ENCODE measurements around the gene S100G. TPM values are rescaled to one million over a fixed set of nuclear protein-coding genes. Genes with fewer than 3 reads are reported as not detected.
"Not testable (repeated sequence)": the region's sequence is repeated elsewhere in the genome, so short reads cannot be mapped to it uniquely, and the experiment has no call there.

The S100G gene, protein sequence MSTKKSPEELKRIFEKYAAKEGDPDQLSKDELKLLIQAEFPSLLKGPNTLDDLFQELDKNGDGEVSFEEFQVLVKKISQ
- not detected for polyA plus RNA-seq (ENCODE audit: insufficient read length in 3 of 3)
- long read RNA-seq, donor 1 = 0 reads
- long read RNA-seq, donor 2 = 0 reads
- long read RNA-seq, donor 3 = 0 reads
- long read RNA-seq, donor 4 = 0 reads
- long read RNA-seq, donor 5 = 0 reads
- long read RNA-seq, donor 6 = 0 reads
- long read RNA-seq, donor 7 = 0 reads
- long read RNA-seq, donor 8 = 0 reads
- long read RNA-seq, donor 9 = 0 reads
- long read RNA-seq, donor 10 = 0 reads
- long read RNA-seq, donor 11 = 0 reads
- long read RNA-seq, donor 12 = 0 reads
- long read RNA-seq, donor 13 = 0 reads
- long read RNA-seq, donor 14 = 0 reads
- long read RNA-seq, donor 15, partial matches to known transcripts = 0 of 3 reads
- long read RNA-seq, donor 15, other reads (novel, unspliced or antisense) = 0 of 3 reads
- long read RNA-seq, donor 16 = 0 reads

DNA sequence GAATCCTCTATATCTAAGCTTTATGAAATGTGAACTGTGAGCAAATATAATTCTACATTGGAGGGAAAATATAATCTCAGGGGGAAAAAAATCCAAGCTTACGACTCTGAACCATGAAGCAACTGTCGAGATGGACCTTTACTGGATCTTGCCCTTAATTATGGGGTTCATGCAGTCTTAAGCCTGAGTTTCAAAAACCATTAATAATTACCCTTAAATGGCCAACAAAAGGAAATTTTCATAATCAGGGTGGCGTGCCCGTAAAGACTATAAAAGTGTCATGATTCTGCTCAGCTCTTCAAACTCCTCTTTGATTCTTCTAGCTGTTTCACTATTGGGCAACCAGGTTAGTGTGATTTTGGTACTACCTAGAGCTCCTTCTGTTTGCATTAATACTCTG lies at the start of gene S100G:
Gene S100G (plus strand): TSS at position 301 of the 400 bp plus-strand sequence. CDS start 849 bp downstream, outside the sequence.
- no peak for DNase-seq

DNA sequence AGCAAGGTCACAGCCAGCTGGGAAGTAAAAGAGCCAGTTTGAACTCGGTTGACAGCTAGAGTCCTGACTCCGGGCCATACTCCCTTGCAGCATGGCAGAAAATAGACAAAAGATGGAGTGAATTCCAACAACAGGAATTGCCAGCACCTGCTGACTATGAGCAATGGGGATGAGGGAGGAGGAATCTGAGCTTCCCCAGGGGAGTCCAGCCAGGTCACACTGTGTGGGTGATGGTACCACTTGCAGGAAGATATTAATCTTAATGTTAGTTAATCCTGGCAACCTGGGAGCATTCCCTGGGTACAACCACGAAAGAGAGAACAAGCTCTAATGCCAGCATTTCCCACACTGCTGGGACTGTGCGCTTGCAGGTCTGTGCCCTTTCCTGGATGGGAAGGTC lies 48.1 kb upstream of the S100G start:
- DNase-seq = no peak

DNA sequence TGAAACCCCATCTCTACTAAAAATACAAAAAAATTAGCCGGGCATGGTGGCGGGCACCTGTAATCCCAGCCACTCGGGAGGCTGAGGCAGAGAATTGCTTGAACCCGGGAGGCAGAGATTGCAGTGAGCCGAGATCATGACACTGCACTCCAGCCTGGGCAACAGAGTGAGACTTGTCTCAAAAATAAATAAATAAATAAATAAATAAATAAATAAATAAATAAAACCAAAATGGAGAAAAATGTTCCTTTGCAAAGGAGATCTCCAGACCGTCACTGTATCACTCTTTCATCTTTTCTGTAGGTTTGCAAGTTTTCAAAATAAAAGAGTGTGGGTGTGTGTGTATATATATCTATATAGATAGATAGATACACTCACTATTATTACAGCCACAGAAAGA lies 46.7 kb upstream of the S100G start:
- not testable (repeated sequence) for DNase-seq

DNA sequence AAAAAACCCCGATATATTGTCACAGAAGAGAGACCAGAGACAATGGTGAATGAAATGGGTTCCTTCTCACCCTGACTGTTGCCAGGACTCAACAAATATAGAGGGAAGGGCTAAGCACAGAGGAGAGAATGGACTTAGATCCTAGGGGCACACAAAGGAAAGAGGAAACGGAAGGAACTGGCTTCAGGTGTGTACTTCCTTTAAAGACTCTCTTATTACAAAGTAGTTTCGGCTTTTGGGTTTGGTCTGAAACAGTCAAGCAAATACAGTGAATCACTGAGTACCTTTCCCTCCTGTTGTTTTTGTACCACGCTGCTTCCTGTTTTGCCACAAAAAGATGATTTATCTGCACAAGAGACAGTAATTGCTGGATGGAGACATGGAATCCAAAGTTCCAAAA lies 46.1 kb upstream of the S100G start:
- no peak for DNase-seq

DNA sequence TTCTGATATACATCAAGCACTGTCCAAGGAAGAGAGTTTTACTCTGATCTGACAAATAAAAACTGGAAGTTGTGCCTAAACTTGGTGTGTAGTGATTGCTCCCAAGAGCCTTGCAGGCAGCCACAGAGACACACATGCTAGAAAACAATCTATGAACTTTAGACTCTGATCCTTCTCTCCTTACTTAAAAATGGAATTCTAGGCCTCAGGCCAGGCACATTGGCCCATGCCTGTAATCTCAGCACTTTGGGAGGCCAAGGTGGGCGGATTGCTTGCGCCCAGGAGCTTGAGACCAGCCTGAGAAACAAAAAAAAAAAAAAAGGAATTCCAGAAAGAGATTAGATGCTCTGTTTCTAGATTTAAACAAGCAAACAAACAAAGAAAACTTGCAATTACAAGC lies 45.6 kb upstream of the S100G start:
- DNase-seq = no peak

DNA sequence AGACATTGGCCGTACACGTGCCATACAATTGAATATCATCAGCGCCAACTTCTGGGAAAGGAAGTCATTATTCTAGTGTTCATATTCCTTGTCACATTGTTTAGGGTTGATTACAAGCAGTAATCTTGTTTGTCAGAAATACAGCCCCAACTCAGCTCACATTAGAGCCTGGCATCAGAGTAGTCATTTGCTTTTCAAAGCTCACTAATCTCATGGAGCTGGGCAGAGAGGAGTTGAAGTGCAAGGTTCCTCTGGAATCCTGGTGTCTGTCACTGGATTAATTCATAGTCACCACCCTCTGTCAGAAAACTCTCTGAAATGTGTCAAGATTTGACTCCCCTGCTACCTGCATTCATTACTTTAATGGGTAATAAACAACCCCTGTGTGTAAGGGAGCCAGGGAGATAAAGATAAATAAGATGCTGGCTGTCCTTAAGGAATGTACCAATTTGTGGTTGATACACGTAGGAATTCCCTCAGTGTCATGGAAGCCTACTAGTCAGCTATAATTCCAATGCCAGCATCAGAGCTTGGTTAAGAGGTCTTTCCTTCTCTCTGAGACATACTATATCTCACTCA lies 43.7 kb upstream of the S100G start:
- DNase-seq = no peak

DNA sequence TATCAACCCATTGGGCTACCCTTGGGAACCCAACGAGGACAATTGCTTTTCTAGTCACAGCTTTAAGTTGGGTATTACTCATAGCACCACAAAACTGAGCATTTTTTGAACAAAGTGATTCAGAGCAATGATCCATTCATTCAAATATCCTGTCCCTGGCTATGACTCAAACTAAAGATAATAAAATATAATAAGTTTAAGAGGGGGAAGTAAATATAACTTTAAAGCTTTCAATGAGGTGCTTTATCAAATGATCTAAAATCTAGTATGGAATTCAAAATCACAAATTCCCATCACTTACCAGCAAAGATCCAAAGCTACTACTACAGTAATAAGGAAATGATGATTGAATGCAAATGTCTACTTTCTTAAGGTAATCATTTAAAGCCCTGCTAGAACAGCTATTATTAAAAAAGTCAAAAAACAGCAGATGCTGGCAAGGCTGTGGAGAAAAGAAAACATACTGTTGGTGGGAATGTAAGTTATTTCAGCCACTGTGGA lies 39.8 kb upstream of the S100G start:
- no peak for DNase-seq

DNA sequence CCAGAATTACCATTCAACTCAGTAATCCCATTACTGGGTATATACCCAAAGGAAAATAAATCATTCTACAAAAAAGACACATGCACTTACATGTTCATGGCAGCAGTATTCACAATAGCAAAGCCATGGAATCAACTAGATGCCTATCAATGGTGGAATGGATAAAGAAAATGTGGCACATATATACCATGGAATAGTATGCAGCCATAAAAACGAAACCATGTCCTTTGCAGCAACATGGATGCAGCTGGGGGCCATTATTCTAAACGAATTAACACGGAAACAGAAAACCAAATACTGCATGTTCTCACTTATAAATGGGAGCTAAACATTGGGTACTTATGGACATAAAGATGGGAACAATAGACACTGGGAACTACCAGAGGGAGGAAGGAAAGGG lies 39.3 kb upstream of the S100G start:
- not testable (repeated sequence) for DNase-seq

DNA sequence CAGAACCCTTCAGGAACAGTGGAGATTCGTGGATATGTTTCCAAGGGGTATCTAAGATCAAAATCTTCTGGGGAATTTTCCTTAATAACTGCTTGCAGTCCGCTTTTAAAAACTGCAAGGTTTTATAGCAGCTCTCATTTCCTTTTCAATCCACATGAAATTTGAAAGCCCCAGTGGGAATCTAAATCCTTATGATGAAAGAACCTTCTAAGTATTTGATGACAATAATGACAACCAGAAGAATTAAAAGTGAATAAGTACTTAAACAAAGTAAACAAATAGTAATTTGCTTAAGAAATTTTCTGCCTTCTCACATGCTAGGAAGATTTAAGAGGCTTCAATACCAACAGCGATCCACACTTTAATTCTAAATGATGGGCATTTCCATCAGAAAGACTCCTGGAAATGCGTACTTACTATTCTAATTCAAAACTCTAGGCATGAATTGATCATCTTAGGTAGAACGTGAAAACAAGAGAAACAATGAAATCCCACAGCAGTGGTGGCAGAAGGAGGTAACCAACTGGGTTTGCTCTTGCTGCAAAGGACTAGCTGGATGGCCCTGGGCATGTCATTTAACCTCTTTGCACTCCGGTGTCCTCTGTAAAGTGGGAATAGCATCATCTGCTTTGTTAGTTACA lies 37.6 kb upstream of the S100G start:
- no peak for DNase-seq

DNA sequence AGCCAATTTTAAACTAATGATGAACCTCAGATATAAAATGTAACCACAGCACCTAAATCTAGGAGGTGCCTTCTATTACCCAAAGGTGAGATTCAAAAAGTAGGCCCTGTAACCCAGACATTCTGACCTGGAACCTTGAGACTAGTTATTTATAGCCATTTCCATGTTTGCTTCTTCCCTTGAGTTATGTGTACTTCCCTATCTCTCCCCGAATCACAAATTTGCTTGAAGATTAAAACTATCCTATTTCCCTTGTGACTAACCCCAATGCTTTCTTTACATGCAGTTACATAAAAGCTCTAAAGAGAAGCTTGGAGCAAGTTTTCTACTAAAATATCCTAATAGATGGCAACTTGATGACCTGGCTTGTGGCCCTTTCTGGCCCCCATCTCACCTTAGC lies 32.6 kb upstream of the S100G start:
- DNase-seq = no peak

DNA sequence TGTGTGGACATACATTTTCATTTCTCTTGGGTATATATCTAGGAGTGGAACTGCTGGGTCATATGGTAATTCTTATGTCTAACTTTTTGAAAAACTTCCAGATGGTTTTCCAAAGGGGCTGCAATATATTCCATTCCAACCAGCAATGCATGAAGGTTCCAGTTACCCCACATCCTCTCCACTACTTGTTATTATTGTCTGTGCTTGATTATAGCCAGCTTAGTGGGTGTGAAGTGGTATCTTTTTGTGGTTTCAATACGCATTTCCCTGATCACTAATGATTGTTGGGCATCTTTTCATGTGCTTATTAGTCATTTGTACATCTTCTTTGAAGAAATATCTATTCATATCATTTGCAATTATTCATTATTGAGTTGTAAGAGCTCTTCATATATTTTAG lies 31.5 kb upstream of the S100G start:
- DNase-seq = no peak

DNA sequence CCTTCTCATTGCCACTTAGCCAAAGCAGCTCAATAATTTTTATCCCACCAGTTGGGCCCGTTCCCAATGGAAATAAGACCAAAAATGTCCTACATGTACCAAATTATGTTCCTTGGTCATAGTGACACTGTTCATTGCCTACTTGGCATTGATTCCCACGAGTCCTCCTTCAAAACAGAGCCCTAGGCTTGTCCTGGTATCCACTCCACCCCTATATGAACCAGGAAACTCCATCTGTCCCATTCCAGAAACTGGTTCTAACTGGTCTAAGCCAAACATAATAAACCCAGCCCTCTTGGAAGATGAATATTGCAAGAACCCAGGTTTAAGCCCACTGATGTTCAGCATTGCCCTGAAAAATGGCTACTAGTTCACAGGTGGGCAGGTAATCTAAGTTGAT lies 30.9 kb upstream of the S100G start:
- no peak for DNase-seq

DNA sequence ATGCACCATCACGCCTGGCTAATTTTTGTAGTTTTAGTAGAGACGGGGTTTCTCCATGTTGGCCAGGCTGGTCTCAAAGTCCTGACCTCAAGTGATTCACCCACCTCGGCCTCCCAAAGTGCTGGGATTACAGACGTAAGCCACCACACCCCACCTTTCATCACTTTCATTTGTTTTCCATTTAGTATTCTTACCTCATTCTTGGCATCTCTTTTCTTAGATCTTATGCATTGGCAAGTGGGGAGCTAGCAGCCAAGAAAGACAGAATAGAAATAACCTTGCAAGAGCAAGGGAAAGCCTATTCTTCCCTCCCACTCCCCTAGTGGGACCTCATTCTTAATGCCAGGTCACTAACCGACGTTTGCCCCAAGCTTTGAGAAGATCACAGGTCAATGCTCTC lies 21.4 kb upstream of the S100G start:
- DNase-seq = not testable (repeated sequence)

DNA sequence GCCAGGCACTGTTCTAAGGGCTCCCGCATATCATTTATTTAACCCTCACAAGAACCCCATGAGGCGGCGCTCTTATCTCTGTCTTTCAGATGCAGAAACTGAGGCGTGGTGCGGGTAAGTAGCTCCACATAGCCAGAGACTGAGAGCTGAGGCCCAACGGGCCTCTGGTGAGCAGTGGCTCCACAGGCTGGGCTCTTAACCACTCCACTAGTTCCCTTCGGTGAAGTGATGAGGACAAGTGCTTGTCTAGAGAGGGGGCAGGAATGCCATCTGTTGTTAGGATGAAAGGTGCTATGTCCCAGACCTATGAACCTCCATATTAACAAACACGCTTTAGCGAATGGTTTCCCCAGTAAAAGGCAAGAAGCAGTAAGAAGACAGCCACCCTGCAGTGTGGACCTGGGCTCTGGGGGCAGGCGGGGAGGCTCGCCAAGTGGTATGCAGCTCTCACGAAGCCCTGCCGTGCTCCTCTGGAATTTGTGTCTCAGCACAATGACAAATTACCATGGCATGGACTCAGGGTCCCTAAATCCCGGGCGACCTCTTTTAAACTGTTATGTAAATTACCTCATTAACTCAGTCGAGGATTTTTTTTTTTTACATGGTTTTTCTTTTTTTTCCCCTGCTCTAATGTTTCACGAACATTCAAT lies 20.9 kb upstream of the S100G start:
- DNase-seq = no peak

DNA sequence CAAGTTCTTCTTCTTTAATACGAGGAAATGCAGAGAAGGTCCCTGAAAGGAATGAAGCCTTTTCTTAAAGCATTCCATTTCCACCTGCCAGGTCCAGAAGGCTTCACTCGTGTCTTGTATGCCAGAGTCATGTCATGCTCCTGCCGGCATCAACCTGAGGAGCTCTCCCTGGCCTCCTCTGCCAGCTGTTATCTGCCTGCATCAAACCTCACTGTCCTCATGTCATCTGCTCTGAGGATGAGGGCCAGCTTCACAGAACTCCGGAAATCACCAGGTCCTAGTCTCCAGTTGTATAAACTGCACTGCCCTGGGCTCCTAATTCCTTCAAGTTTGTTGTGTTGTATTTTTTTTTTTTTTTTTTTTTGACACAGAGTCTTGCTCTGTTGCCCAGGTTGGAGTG lies 20.0 kb upstream of the S100G start:
- no peak for DNase-seq

DNA sequence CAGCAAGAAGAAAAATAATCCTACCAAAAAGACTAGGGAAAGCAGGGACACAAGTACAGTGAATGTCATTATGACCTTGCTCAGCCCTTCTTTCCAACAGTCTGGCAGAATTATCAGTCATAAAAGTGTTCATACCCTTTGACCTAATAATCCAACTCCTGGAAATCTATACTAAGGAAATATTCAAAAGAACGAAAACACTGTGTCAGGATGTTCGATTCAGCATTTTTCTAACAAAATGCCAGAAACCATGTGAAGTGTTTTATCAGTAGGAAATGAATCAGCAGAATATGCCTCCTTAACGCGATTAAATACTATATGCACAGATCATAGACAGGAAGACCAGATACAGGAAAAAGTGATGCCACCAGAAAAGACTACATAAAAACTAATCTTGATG lies 16.2 kb upstream of the S100G start:
- no peak for DNase-seq

DNA sequence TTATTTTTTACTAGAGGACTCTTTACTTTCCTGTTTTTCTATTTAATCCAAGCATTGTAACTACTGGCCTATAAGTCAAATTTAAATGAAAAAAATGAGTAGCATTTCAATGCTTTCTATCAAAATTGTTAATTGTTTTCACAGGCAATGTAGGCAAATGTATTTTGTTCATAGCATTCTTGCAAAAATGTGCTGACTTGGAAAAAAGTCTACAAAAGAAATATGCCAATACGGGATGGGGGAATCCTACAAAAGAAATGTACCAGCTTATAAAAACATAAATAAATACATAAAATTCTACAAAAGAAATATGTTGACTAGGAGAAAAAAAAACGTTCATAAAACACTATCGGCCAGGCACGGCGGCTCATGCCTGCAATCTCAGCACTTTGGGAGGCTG lies 14.9 kb upstream of the S100G start:
- DNase-seq = no peak

DNA sequence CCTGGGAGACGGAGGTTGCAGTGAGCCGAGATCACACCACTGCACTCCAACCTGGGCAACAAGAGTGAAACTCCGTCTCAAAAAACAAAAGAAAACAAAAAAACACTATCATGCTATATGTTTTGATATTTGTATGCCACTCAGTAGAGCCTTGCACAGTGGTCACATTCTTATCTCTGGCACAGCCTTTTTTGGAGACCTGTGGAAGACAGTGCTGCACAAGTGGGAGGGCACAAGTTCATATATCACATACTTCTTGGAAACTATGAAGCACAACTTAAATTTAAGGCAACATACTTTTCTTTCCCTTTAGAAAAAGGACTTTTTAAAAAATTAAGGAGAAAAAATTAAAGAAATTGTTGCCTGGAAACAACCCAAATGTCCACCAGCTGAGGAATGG lies 14.4 kb upstream of the S100G start:
- DNase-seq = no peak

DNA sequence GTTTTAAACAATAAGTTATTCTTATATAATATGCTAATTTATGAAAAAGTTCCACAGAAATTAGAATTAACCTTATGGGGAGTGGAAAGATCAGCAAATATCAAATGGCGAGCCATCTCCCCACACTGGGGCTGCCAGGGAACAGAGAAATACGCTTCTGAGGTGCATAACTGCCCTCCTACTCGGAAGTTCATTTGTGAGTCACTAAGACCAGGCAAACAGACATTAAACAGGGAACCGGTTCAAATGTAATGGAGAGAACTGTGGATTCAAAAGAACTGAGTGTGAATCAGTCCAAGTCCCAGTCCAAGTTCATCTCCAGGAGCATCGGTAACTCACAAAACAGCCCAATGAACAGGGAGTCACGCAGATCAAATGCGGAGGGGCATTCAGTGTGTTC lies 11.4 kb upstream of the S100G start:
- no peak for DNase-seq

DNA sequence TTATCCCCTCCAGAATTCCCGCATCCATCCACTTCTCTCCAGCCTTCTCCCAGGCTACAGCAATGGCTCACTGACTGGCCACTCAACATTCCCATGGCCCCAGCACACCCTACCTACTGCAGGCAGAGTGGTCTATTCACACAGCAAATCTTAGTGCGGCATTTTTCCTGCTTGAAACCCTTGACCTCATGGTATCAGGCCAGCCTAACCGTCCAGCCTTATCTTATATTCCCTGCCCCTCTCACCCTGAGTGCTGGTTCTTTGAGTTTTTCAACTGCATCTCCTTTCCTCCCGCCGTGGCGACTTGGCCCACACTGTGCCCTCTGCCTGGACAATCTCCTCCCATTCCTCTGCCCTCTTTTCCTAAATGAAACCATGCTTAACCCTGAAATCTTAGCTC lies 10.0 kb upstream of the S100G start:
- no peak for DNase-seq

DNA sequence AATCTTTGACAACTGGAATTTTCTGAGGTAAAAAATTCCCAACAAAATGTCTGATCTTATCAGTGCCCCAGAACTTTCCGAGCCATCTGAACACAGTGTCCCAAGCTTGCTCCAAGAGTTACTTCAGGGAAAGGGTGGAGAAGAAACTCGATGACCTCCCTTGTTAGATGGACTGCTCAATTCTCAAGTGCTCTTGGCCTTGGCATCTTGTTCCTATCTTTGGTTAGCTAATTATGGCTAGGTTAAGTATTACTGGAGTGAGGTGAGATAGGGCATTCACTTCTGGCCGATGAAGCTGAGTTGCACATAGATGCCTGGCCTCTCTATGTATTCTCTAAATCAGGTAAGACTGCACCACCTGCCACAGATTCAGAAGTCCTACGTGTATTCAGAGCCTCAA lies 9.1 kb upstream of the S100G start:
- DNase-seq = no peak

DNA sequence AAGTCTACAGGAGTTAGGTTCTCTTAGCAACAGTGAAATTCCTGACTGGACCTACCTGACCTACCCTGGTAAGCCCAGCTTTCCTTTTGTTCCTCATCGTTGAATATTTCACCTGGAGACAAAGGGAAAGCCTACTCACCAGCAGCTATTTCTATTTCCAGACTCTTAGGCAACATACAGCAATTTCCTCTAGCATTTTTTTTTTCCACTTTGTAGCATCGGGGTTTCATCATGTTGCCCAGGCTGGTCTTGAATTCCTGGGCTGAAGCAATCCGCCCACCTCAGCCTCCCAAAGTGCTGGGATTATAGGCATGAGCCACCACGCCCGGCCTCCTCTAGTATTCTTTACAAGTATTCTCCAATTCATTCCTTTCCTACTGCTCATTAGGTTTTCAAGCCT lies 6.8 kb upstream of the S100G start:
- no peak for DNase-seq
